WTC11 (cell line): ENCODE measurements around the gene SREBF1. TPM values are rescaled to one million over a fixed set of nuclear protein-coding genes. Genes with fewer than 3 reads are reported as not detected.

ENCODE experiments used
- ARID4B ChIP-seq: sonication (generic); formaldehyde crosslinking; IDR thresholded peaks from 2 replicates; pipeline ENCODE4 v1.8.0; 2023; ENCODE audit warnings: missing genetic modification reagents, mild to moderate bottlenecking, borderline replicate concordance
- E2F5 ChIP-seq: sonication (generic); formaldehyde crosslinking; IDR thresholded peaks from 2 replicates; pipeline ENCODE4 v1.8.1; 2022; ENCODE audit warnings: mild to moderate bottlenecking, moderate library complexity, missing genetic modification reagents
- ESRRA ChIP-seq: sonication (generic); formaldehyde crosslinking; IDR thresholded peaks from 2 replicates; pipeline ENCODE4 v1.8.1; 2022; ENCODE audit warnings: mild to moderate bottlenecking, missing genetic modification reagents, borderline replicate concordance
- FOXP1 ChIP-seq: sonication (generic); formaldehyde crosslinking; IDR thresholded peaks from 2 replicates; pipeline ENCODE4 v1.8.0; 2022; ENCODE audit warnings: missing genetic modification reagents, mild to moderate bottlenecking, moderate library complexity, borderline replicate concordance
- HMGXB4 ChIP-seq: sonication (generic); formaldehyde crosslinking; IDR thresholded peaks from 2 replicates; pipeline ENCODE4 v1.8.1; 2023; ENCODE audit warnings: mild to moderate bottlenecking, moderate library complexity, missing genetic modification reagents
- JAZF1 ChIP-seq: fragments of 250-450 bp; sonication (Bioruptor Pico); IDR thresholded peaks from 2 replicates; pipeline ENCODE4 v1.9.0; 2021; ENCODE audit warnings: moderate library complexity, mild to moderate bottlenecking, inconsistent platforms
- JUN ChIP-seq: sonication (generic); formaldehyde crosslinking; IDR thresholded peaks from 2 replicates; pipeline ENCODE4 v1.8.0; 2023; ENCODE audit warnings: mild to moderate bottlenecking, missing genetic modification reagents
- NFYB ChIP-seq: sonication (generic); formaldehyde crosslinking; conservative IDR thresholded peaks from 2 replicates; pipeline ENCODE4 v1.8.0; 2022; ENCODE audit warnings: low read depth, missing genetic modification reagents
- TCF7 ChIP-seq: sonication (generic); formaldehyde crosslinking; IDR thresholded peaks from 2 replicates; pipeline ENCODE4 v1.8.0; 2022; ENCODE audit warnings: mild to moderate bottlenecking, low read depth, missing genetic modification reagents, moderate library complexity
- ZNF138 ChIP-seq: sonication (generic); formaldehyde crosslinking; conservative IDR thresholded peaks from 2 replicates; pipeline ENCODE4 v1.8.1; 2022; ENCODE audit warnings: mild to moderate bottlenecking, moderate library complexity, missing genetic modification reagents
- ZNF317 ChIP-seq: sonication (generic); formaldehyde crosslinking; IDR thresholded peaks from 2 replicates; pipeline ENCODE4 v1.8.1; 2023; ENCODE audit warnings: low read depth, mild to moderate bottlenecking, moderate library complexity, missing genetic modification reagents, borderline replicate concordance
- ZNF416 ChIP-seq: fragments of 250-450 bp; sonication (Bioruptor Pico); IDR thresholded peaks from 2 replicates; pipeline ENCODE4 v1.9.0; 2021; ENCODE audit warnings: mild to moderate bottlenecking, inconsistent platforms
- ZNF423 ChIP-seq: fragments of 250-450 bp; sonication (Bioruptor Pico); IDR thresholded peaks from 2 replicates; pipeline ENCODE4 v2.1.2; 2022; ENCODE audit warnings: mild to moderate bottlenecking, moderate library complexity
- ZNF425 ChIP-seq: fragments of 250-450 bp; sonication (Bioruptor Pico); conservative IDR thresholded peaks from 2 replicates; pipeline ENCODE4 v1.9.0; 2021; ENCODE audit warnings: mild to moderate bottlenecking
- ZNF532 ChIP-seq: fragments of 250-450 bp; sonication (Bioruptor Pico); IDR thresholded peaks from 2 replicates; pipeline ENCODE4 v1.9.0; 2021; ENCODE audit warnings: mild to moderate bottlenecking, borderline replicate concordance
- total RNA-seq: library from RNA; stranded (reverse); gene quantifications from 3 replicates; pipeline ENCODE4 v1.2.3, GENCODE V29; 2021

The SREBF1 gene
- total RNA-seq, 1 experiment from 2014 or later, result 93.7 TPM

GRCh38 chr17:17783116-17783824, 53.5 kb downstream of the SREBF1 start (continued):
- TF ChIP-seq ZNF532 (CRISPR knock-in tag) (no peak), HMGXB4 (CRISPR knock-in tag) (peak; percentile 72; the same call in 1 of the 2 replicates), ZNF425 (CRISPR knock-in tag) (no peak), JUN (CRISPR knock-in tag) (no peak), ZNF416 (CRISPR knock-in tag) (no peak), ZNF317 (CRISPR knock-in tag) (0 out of 2 replicates have a peak, but pooled peaks have one; percentile 20), ZNF423 (CRISPR knock-in tag) (no peak), E2F5 (peak; percentile 20; the same call in 1 of the 2 replicates), ESRRA (CRISPR knock-in tag) (0 out of 2 replicates have a peak, but pooled peaks have one; percentile 25), FOXP1 (CRISPR knock-in tag) (peak; percentile 72), TCF7 (CRISPR knock-in tag) (no peak), ZNF138 (peak; percentile 78; the same call in 1 of the 2 replicates), ARID4B (CRISPR knock-in tag) (no peak), JAZF1 (CRISPR knock-in tag) (no peak), NFYB (CRISPR knock-in tag) (peak; percentile 30; the same call in 1 of the 2 replicates)
- TF ChIP-seq, all 79 proteins: peak for 9
